ENCODE measurements around the gene TFR2.

- TF ChIP-seq CTCF (IDR thresholded peaks at IDR 0.05; ENCODE audit: insufficient read depth, low read depth, low read length) (no peak), EZH2 (IDR thresholded peaks at IDR 0.05; ENCODE audit: insufficient read depth, low read length) (no peak)
Observed at GRCh38 chr7:100641860-100642533, 645 bp upstream of the TFR2 start.
